ENCODE measurements around the gene PLBD2. TPM values are rescaled to one million over a fixed set of nuclear protein-coding genes. Genes with fewer than 3 reads are reported as not detected.
A peak's percentile ranks its signal among the peaks of the same experiment; 100 is the strongest.

Gene PLBD2
- total and polyA plus RNA-seq, 4 donors = 12.1 to 31.2 (median 19.6) TPM

GRCh38 chr12:113393749-113394148 lies 35.4 kb downstream of the PLBD2 start:
- Histone ChIP-seq H3K27me3 (ENCODE audit: control insufficient read depth in 4 of 4, insufficient read depth in 4 of 4, low read length in 3 of 4) (no peaks in the 10 kb centered on the region), H3K27ac (ENCODE audit: low read depth in 1 of 2, low read length in 2 of 2) (no peak overlapping the region), H3K36me3 (ENCODE audit: control insufficient read depth in 4 of 4, insufficient read depth in 3 of 4, low read depth in 1 of 4, low read length in 3 of 4) (peaks cover 0 to 50% (median 21%) of the 10 kb centered on the region in 4 donors), H3K4me1 (ENCODE audit: control insufficient read depth in 4 of 4, insufficient read depth in 4 of 4, low read length in 3 of 4) (peaks cover 0 to 2% (median 0%) of the 10 kb centered on the region in 4 donors), H3K9me3 (ENCODE audit: control insufficient read depth in 4 of 4, low read length in 3 of 4) (no peaks in the 10 kb centered on the region), H3K4me3 (ENCODE audit: low read depth in 1 of 3, low read length in 3 of 3) (no peak overlapping the region), H3K9ac (ENCODE audit: low read depth in 1 of 2, low read length in 2 of 2) (no peak overlapping the region)
- no peak for DNase-seq (ENCODE audit: low spot score)
- WGBS = 81% methylated on average over 5 of the region's 5 CpGs
- no peak for TF ChIP-seq HNF4G (IDR thresholded peaks at IDR 0.05)
- TF ChIP-seq FOXA2 (IDR thresholded peaks at IDR 0.05) = peak; percentile 38
- TF ChIP-seq, protein P1, sequence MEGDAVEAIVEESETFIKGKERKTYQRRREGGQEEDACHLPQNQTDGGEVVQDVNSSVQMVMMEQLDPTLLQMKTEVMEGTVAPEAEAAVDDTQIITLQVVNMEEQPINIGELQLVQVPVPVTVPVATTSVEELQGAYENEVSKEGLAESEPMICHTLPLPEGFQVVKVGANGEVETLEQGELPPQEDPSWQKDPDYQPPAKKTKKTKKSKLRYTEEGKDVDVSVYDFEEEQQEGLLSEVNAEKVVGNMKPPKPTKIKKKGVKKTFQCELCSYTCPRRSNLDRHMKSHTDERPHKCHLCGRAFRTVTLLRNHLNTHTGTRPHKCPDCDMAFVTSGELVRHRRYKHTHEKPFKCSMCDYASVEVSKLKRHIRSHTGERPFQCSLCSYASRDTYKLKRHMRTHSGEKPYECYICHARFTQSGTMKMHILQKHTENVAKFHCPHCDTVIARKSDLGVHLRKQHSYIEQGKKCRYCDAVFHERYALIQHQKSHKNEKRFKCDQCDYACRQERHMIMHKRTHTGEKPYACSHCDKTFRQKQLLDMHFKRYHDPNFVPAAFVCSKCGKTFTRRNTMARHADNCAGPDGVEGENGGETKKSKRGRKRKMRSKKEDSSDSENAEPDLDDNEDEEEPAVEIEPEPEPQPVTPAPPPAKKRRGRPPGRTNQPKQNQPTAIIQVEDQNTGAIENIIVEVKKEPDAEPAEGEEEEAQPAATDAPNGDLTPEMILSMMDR (IDR thresholded peaks at IDR 0.05; ENCODE audit: low read depth, low read length, missing input control) = no peak
- TF ChIP-seq, protein P2, sequence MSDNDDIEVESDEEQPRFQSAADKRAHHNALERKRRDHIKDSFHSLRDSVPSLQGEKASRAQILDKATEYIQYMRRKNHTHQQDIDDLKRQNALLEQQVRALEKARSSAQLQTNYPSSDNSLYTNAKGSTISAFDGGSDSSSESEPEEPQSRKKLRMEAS (IDR thresholded peaks at IDR 0.05) = peak; percentile 23
- peak; percentile 10 for TF ChIP-seq REST (IDR thresholded peaks at IDR 0.05)
- no peak for TF ChIP-seq NR2F2 (IDR thresholded peaks at IDR 0.05)

DNA sequence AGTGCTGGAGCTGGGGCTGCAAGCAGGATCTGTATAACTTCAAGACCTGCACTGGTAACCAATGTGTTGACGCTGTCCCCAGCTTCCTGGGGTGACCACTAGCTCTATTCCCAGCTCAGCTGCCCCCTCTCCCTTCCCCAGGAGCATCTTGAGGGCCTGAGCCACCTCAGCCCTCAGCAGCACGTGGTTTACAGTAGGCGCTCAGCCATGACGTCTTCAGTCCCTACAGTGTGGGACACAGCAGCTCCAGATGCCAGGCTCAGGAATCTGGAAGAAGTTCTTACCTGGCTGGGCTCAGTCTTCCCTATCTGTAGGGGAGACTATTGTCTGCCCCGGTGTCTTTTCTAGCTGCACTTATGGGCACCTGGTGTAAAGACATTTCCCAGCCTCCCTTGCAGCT lies 36.7 kb downstream of the PLBD2 start:
- no peak overlapping the region for H3K9ac ChIP-seq (ENCODE audit: low read depth in 1 of 2, low read length in 2 of 2)
- WGBS = 90% methylated on average over 5 of the region's 5 CpGs
- H3K27me3 ChIP-seq (ENCODE audit: control insufficient read depth in 4 of 4, insufficient read depth in 4 of 4, low read length in 3 of 4) = no peaks in the 10 kb centered on the region
- H3K36me3 ChIP-seq (ENCODE audit: control insufficient read depth in 4 of 4, insufficient read depth in 3 of 4, low read depth in 1 of 4, low read length in 3 of 4) = peaks cover 0 to 55% (median 31%) of the 10 kb centered on the region in 4 donors
- no peak overlapping the region for H3K4me3 ChIP-seq (ENCODE audit: low read depth in 1 of 3, low read length in 3 of 3)
- H3K4me1 ChIP-seq (ENCODE audit: control insufficient read depth in 4 of 4, insufficient read depth in 4 of 4, low read length in 3 of 4) = peaks cover 0 to 2% (median 0%) of the 10 kb centered on the region in 4 donors
- no peak overlapping the region for H3K27ac ChIP-seq (ENCODE audit: low read depth in 1 of 2, low read length in 2 of 2)
- no peaks in the 10 kb centered on the region for H3K9me3 ChIP-seq (ENCODE audit: control insufficient read depth in 4 of 4, low read length in 3 of 4)
- no peak for DNase-seq (ENCODE audit: low spot score)
- TF ChIP-seq NR2F2 (IDR thresholded peaks at IDR 0.05) = no peak
- no peak for TF ChIP-seq YY1 (IDR thresholded peaks at IDR 0.05)
- TF ChIP-seq ZBTB33 (IDR thresholded peaks at IDR 0.05) = peak; percentile 36
- no peak for TF ChIP-seq FOXA1 (IDR thresholded peaks at IDR 0.05)
- TF ChIP-seq HNF4A (conservative IDR thresholded peaks at IDR 0.05) = no peak
- no peak for TF ChIP-seq GABPA (IDR thresholded peaks at IDR 0.05 in 1 of 2, conservative IDR thresholded peaks at IDR 0.05 in 1 of 2)
- TF ChIP-seq REST (IDR thresholded peaks at IDR 0.05) = no peak
- TF ChIP-seq, protein P1 (IDR thresholded peaks at IDR 0.05; ENCODE audit: low read depth, low read length, missing input control) = no peak
- TF ChIP-seq, protein P3, sequence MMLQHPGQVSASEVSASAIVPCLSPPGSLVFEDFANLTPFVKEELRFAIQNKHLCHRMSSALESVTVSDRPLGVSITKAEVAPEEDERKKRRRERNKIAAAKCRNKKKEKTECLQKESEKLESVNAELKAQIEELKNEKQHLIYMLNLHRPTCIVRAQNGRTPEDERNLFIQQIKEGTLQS (IDR thresholded peaks at IDR 0.05) = no peak
- TF ChIP-seq RAD21 (IDR thresholded peaks at IDR 0.05) = no peak
- no peak for TF ChIP-seq SP1 (IDR thresholded peaks at IDR 0.05)
- TF ChIP-seq RXRA (IDR thresholded peaks at IDR 0.05) = peak in 1 of 2 donors; percentile 3
- TF ChIP-seq TAF1 (conservative IDR thresholded peaks at IDR 0.05) = no peak
- peak in 1 of 2 donors; percentile 18 for TF ChIP-seq EGR1 (IDR thresholded peaks at IDR 0.05; ENCODE audit: low read depth in 2 of 2)
- no peak for TF ChIP-seq FOXA2 (IDR thresholded peaks at IDR 0.05)
- TF ChIP-seq HNF4G (IDR thresholded peaks at IDR 0.05) = no peak
- peak in 1 of 2 donors; percentile 2 for TF ChIP-seq JUND (IDR thresholded peaks at IDR 0.05)
- TF ChIP-seq, protein P2 (IDR thresholded peaks at IDR 0.05) = peak; percentile 40
